ENCODE data around the gene EPN1.
"Not testable (repeated sequence)": the region's sequence is repeated elsewhere in the genome, so short reads cannot be mapped to it uniquely, and the experiment has no call there.

Gene EPN1

GRCh38 chr19:55750715-55751114, 75.7 kb downstream of the EPN1 start:
- Histone ChIP-seq H3K9me3 (ENCODE audit: control insufficient read depth, insufficient read depth, low read length) (no peaks in the 10 kb centered on the region), H3K27me3 (ENCODE audit: control insufficient read depth, low read length) (peaks cover 3% of the 10 kb centered on the region; the same call in 1 of the 2 replicates)

GRCh38 chr19:55753401-55753800, 78.4 kb downstream of the EPN1 start:
- Histone ChIP-seq H3K4me2 (ENCODE audit: low read length) (no peak overlapping the region), H3K27me3 (ENCODE audit: control insufficient read depth, low read length) (no peaks in the 10 kb centered on the region), H4K20me1 (ENCODE audit: control insufficient read depth, insufficient read depth, low read depth, low read length) (no peaks in the 10 kb centered on the region), H3K9me3 (ENCODE audit: control insufficient read depth, insufficient read depth, low read length) (no peaks in the 10 kb centered on the region), H3F3A (ENCODE audit: control insufficient read depth, insufficient read depth) (no peaks in the 10 kb centered on the region), H3K36me3 (ENCODE audit: control insufficient read depth, low read length) (no peaks in the 10 kb centered on the region), H3K9me2 (replicated peaks; ENCODE audit: control insufficient read depth, low read length) (no peaks in the 10 kb centered on the region), H3K27ac (ENCODE audit: low read depth, low read length) (no peak overlapping the region), H3K4me1 (ENCODE audit: control insufficient read depth, low read length) (no peaks in the 10 kb centered on the region), H3K4me3 (ENCODE audit: low read length) (no peak overlapping the region), H3K79me2 (ENCODE audit: control insufficient read depth, low read length) (no peaks in the 10 kb centered on the region)
- no peak for TF ChIP-seq CTCF (IDR thresholded peaks at IDR 0.05; ENCODE audit: low read depth, low read length, poor library complexity, severe bottlenecking)
- TF ChIP-seq EZH2phosphoT487 (IDR thresholded peaks at IDR 0.05; ENCODE audit: borderline replicate concordance, low read length), result no peak

More at GRCh38 chr19:55750715-55751114, 75.7 kb downstream of the EPN1 start:
- H3K9me2 ChIP-seq (replicated peaks; ENCODE audit: control insufficient read depth, low read length), result no peaks in the 10 kb centered on the region
- H3K27ac ChIP-seq (ENCODE audit: low read depth, low read length), result no peak overlapping the region
- no peaks in the 10 kb centered on the region for H3K79me2 ChIP-seq (ENCODE audit: control insufficient read depth, low read length)
- no peak overlapping the region for H3K4me2 ChIP-seq (ENCODE audit: low read length)
- H3K4me1 ChIP-seq (ENCODE audit: control insufficient read depth, low read length), result no peaks in the 10 kb centered on the region
- no peaks in the 10 kb centered on the region for H3K36me3 ChIP-seq (ENCODE audit: control insufficient read depth, low read length)
- no peaks in the 10 kb centered on the region for H4K20me1 ChIP-seq (ENCODE audit: control insufficient read depth, insufficient read depth, low read depth, low read length)
- no peak for TF ChIP-seq CTCF (IDR thresholded peaks at IDR 0.05; ENCODE audit: low read depth, low read length, poor library complexity, severe bottlenecking)
- TF ChIP-seq EZH2phosphoT487 (IDR thresholded peaks at IDR 0.05; ENCODE audit: borderline replicate concordance, low read length), result no peak
- no peak overlapping the region for H3K4me3 ChIP-seq (ENCODE audit: low read length)
- no peaks in the 10 kb centered on the region for H3F3A ChIP-seq (ENCODE audit: control insufficient read depth, insufficient read depth)

GRCh38 chr19:55756808-55757207, 81.8 kb downstream of the EPN1 start:
- H3K4me3 ChIP-seq (ENCODE audit: low read length); H3K9me3 ChIP-seq (ENCODE audit: control insufficient read depth, insufficient read depth, low read length); H3K36me3 ChIP-seq (ENCODE audit: control insufficient read depth, low read length); H3K79me2 ChIP-seq (ENCODE audit: control insufficient read depth, low read length); H3K4me2 ChIP-seq (ENCODE audit: low read length); H4K20me1 ChIP-seq (ENCODE audit: control insufficient read depth, insufficient read depth, low read depth, low read length); H3K27ac ChIP-seq (ENCODE audit: low read depth, low read length); H3K27me3 ChIP-seq (ENCODE audit: control insufficient read depth, low read length); H3K9me2 ChIP-seq (replicated peaks; ENCODE audit: control insufficient read depth, low read length); H3K4me1 ChIP-seq (ENCODE audit: control insufficient read depth, low read length); H3F3A ChIP-seq (ENCODE audit: control insufficient read depth, insufficient read depth): not testable (repeated sequence)

- not testable (repeated sequence) for H3K79me2 ChIP-seq (ENCODE audit: control insufficient read depth, low read length); H3K9me2 ChIP-seq (replicated peaks; ENCODE audit: control insufficient read depth, low read length); H3K4me3 ChIP-seq (ENCODE audit: low read length); H3K9me3 ChIP-seq (ENCODE audit: control insufficient read depth, insufficient read depth, low read length); H4K20me1 ChIP-seq (ENCODE audit: control insufficient read depth, insufficient read depth, low read depth, low read length); H3K27ac ChIP-seq (ENCODE audit: low read depth, low read length); H3F3A ChIP-seq (ENCODE audit: control insufficient read depth, insufficient read depth); H3K4me1 ChIP-seq (ENCODE audit: control insufficient read depth, low read length); H3K36me3 ChIP-seq (ENCODE audit: control insufficient read depth, low read length); H3K27me3 ChIP-seq (ENCODE audit: control insufficient read depth, low read length); H3K4me2 ChIP-seq (ENCODE audit: low read length)
Measured at GRCh38 chr19:55758797-55759196, 83.8 kb downstream of the EPN1 start, which contains the start of gene RFPL4A. TSS of gene RFPL4A (plus strand) at chr19:55759097. CDS start at chr19:55761801, 2,704 bp downstream.

All from DOHH2 (cell line).